Neuronal stem cell (in vitro differentiated cells): ENCODE results near the gene ST3GAL4.

Source experiments
- DNase-seq: peaks from one replicate; pipeline ENCODE4 v3.0.0-alpha.2; 2013; ENCODE audit warnings: low spot score
- H2AFZ ChIP-seq: one replicate; pipeline ENCODE4 v1.6.1; 2013; ENCODE audit warnings: mild to moderate bottlenecking, low read length, inconsistent platforms
- H2AK5ac ChIP-seq: 2 replicates; pipeline ENCODE4 v1.6.1; 2013; ENCODE audit warnings: low read depth, mild to moderate bottlenecking, inconsistent platforms, low read length, moderate library complexity, mixed read lengths
- H2BK120ac ChIP-seq: 2 replicates; pipeline ENCODE4 v1.6.1; 2013; ENCODE audit warnings: low read depth, mild to moderate bottlenecking, inconsistent platforms, low read length, moderate library complexity, mixed read lengths
- H2BK12ac ChIP-seq: one replicate; pipeline ENCODE4 v1.6.1; 2013; ENCODE audit warnings: low read length, inconsistent platforms
- H2BK15ac ChIP-seq: 2 replicates; pipeline ENCODE4 v1.6.1; 2013; ENCODE audit warnings: mild to moderate bottlenecking, low read length, inconsistent platforms, mixed read lengths
- H2BK5ac ChIP-seq: one replicate; pipeline ENCODE4 v1.6.1; 2013; ENCODE audit warnings: inconsistent platforms, mild to moderate bottlenecking, low read length, moderate library complexity
- H3K14ac ChIP-seq: one replicate; pipeline ENCODE4 v1.6.1; 2013; ENCODE audit warnings: low read length, inconsistent platforms
- H3K18ac ChIP-seq: 2 replicates; pipeline ENCODE4 v1.6.1; 2013; ENCODE audit warnings: low read length, inconsistent platforms
- H3K23ac ChIP-seq: 2 replicates; pipeline ENCODE4 v1.6.1; 2013; ENCODE audit warnings: low read depth, mild to moderate bottlenecking, mixed read lengths, low read length, inconsistent platforms; ENCODE audit not compliant: poor library complexity
- H3K27ac ChIP-seq: replicated peaks from 3 replicates; pipeline ENCODE4 v1.5.1; 2013; ENCODE audit warnings: low read length, inconsistent platforms
- H3K27me3 ChIP-seq, 3 experiments: 2 replicates each; pipeline ENCODE4 v1.6.1; 2013; ENCODE audit warnings: low read length in 3 of 3, mild to moderate bottlenecking in 2 of 3, inconsistent platforms in 1 of 3, low read depth in 1 of 3, mixed read lengths in 1 of 3, moderate library complexity in 1 of 3; ENCODE audit not compliant: control insufficient read depth in 3 of 3, insufficient read depth in 3 of 3
- H3K36me3 ChIP-seq, 2 donors: replicated peaks in 1 of 2; 2 replicates each; pipeline ENCODE4 v1.6.1; 2013; ENCODE audit warnings: low read length in 2 of 2; ENCODE audit not compliant: control insufficient read depth in 2 of 2, insufficient read depth in 2 of 2
- H3K4ac ChIP-seq: 2 replicates; pipeline ENCODE4 v1.6.1; 2013; ENCODE audit warnings: inconsistent platforms, mild to moderate bottlenecking, low read length, moderate library complexity
- H3K4me1 ChIP-seq, 2 donors: 1 replicate in 1 of 2; 2 replicates in 1 of 2; pipeline ENCODE4 v1.6.1; 2013; ENCODE audit warnings: low read length in 2 of 2, low read depth in 1 of 2; ENCODE audit not compliant: control insufficient read depth in 2 of 2, insufficient read depth in 1 of 2
- H3K4me2 ChIP-seq: one replicate; pipeline ENCODE4 v1.6.1; 2013; ENCODE audit warnings: mild to moderate bottlenecking, low read length, inconsistent platforms; ENCODE audit not compliant: insufficient read depth, poor library complexity, severe bottlenecking
- H3K4me3 ChIP-seq, 2 donors: 2 replicates each; pipeline ENCODE4 v1.5.1; 2013; ENCODE audit warnings: low read length in 2 of 2, mild to moderate bottlenecking in 2 of 2, inconsistent platforms in 1 of 2, moderate library complexity in 1 of 2
- H3K79me1 ChIP-seq: one replicate; pipeline ENCODE4 v1.6.1; 2013; ENCODE audit warnings: low read depth, mild to moderate bottlenecking, inconsistent platforms, low read length, moderate library complexity
- H3K9ac ChIP-seq: one replicate; pipeline ENCODE4 v1.6.1; 2013; ENCODE audit warnings: mild to moderate bottlenecking, low read depth, low read length, inconsistent platforms; ENCODE audit not compliant: poor library complexity
- H3K9me3 ChIP-seq, 2 donors: replicated peaks in 1 of 2; 2 replicates each; pipeline versions ENCODE3 to v1.6.1; 2013; ENCODE audit warnings: low read length in 2 of 2, mild to moderate bottlenecking in 2 of 2, inconsistent platforms in 1 of 2, low read depth in 1 of 2, mixed read lengths in 1 of 2, moderate library complexity in 1 of 2; ENCODE audit not compliant: control insufficient read depth in 2 of 2, insufficient read depth in 1 of 2
- H4K8ac ChIP-seq: one replicate; pipeline ENCODE4 v1.6.1; 2013; ENCODE audit warnings: low read depth, mild to moderate bottlenecking, inconsistent platforms, low read length, moderate library complexity
- H4K91ac ChIP-seq: one replicate; pipeline ENCODE4 v1.6.1; 2013; ENCODE audit warnings: low read length, low read depth, mild to moderate bottlenecking, inconsistent platforms; ENCODE audit not compliant: poor library complexity
- WGBS, 2 donors: extraction: QIAGEN DNeasy Blood & Tissue Kit; methylation state at CpG; one replicate each; pipeline ENCODE4 v1.1.7; 2013; ENCODE audit warnings: missing lambda C conversion rate in 2 of 2, mixed read lengths in 1 of 2; ENCODE audit not compliant: insufficient read length in 2 of 2, insufficient replicate concordance in 1 of 2; ENCODE audit errors: extremely low coverage in 2 of 2; 5-methylcytosine and 5-hydroxymethylcytosine counted together

ST3GAL4 gene

GRCh38 chr11:126344141-126345080 is 11.1 kb upstream of the ST3GAL4 start:
- Histone ChIP-seq H3K4me2 (no peak overlapping the region), H2AFZ (no peak overlapping the region), H2AK5ac (no peak overlapping the region), H3K79me1 (no peaks in the 10 kb centered on the region), H3K4ac (no peak overlapping the region), H3K9ac (peak overlapping the region; percentile 18), H3K4me3 (no peak overlapping the region), H4K8ac (no peak overlapping the region), H3K36me3 (peaks cover 11 to 78% of the 10 kb centered on the region in 2 donors), H3K9me3 (no peaks in the 10 kb centered on the region), H3K27me3 (no peaks in the 10 kb centered on the region), H3K27ac (no peak overlapping the region), H2BK15ac (no peak overlapping the region), H2BK12ac (no peak overlapping the region), H2BK5ac (no peak overlapping the region), H3K4me1 (peaks cover 6 to 17% of the 10 kb centered on the region in 2 donors), H3K14ac (no peak overlapping the region), H3K23ac (no peak overlapping the region), H3K18ac (no peak overlapping the region), H4K91ac (no peak overlapping the region), H2BK120ac (no peak overlapping the region)
- no peak for DNase-seq
- WGBS, 2 donors: no CpG with 5 or more reads among the region's 11 CpGs

GRCh38 chr11:126345283-126345682 is 10.2 kb upstream of the ST3GAL4 start:
- no CpG with 5 or more reads among the region's 16 CpGs for WGBS, 2 donors
- H2BK15ac ChIP-seq: no peak overlapping the region
- no peak overlapping the region for H2BK5ac ChIP-seq
- H2AK5ac ChIP-seq: no peak overlapping the region
- no peak overlapping the region for H2BK12ac ChIP-seq
- H3K23ac ChIP-seq: peak overlapping the region; percentile 82
- H3K9ac ChIP-seq: peak overlapping the region; percentile 70
- no peaks in the 10 kb centered on the region for H3K79me1 ChIP-seq
- H2BK120ac ChIP-seq: no peak overlapping the region
- H4K91ac ChIP-seq: no peak overlapping the region
- H3K4me3 ChIP-seq: peak overlapping the region in 1 of 2 donors; percentile 51
- peak overlapping the region; percentile 59 for H3K18ac ChIP-seq
- H4K8ac ChIP-seq: no peak overlapping the region
- H2AFZ ChIP-seq: no peak overlapping the region
- H3K4me2 ChIP-seq: no peak overlapping the region
- peaks cover 0 to 9% of the 10 kb centered on the region in 2 donors for H3K4me1 ChIP-seq
- no peak overlapping the region for H3K27ac ChIP-seq
- H3K9me3 ChIP-seq: no peaks in the 10 kb centered on the region
- DNase-seq: no peak
- H3K36me3 ChIP-seq: peaks cover 11 to 75% of the 10 kb centered on the region in 2 donors
- no peaks in the 10 kb centered on the region for H3K27me3 ChIP-seq
- H3K4ac ChIP-seq: no peak overlapping the region
- H3K14ac ChIP-seq: peak overlapping the region; percentile 41

DNA sequence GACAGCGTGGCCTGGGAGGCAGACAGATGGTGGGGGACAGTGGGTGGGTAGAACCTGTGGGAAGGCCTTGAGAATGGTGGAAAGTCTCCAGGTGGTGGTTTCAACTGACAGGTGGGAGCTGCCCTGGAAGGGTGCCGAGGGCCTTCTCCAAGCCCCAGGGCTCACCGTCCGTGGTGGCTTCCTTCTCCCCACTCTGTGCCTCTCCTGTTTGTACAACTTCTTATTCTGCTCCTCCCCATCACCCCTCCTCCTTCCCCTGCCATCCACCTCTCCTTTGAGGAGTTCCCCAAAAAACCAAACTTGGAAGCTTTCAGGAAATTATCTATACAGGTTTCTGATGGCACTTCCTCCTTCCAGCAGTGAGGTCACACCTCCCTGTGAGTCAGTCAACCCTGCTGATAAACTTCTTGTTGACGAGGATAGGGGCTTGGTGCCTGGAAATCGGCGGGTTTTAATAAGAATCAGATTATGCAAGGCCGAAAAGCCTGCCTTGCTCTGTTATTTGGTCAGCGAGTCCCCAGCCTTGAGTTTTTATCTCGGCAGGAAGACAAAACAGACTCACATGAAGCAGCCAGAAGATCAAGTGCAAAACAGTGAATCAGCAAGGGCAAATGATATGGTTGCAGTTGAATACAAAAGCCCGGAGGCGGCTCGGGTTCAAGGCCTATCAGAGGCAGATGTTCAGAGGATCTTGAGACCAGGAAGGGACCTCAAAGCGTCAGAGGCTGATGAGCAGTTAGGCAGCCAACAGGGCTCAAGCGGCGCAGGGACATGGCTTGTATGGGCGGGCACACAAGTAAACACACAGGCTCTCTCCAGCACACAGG is 9.5 kb upstream of the ST3GAL4 start:
- H2AK5ac ChIP-seq: no peak overlapping the region
- no peak overlapping the region for H3K14ac ChIP-seq
- no peak overlapping the region for H2BK15ac ChIP-seq
- H3K27ac ChIP-seq: no peak overlapping the region
- WGBS, 2 donors: no CpG with 5 or more reads among the region's 17 CpGs
- peak overlapping the region; percentile 20 for H4K8ac ChIP-seq
- no peak overlapping the region for H2BK120ac ChIP-seq
- H3K4me1 ChIP-seq: peaks cover 0 to 6% of the 10 kb centered on the region in 2 donors
- H2BK5ac ChIP-seq: no peak overlapping the region
- no peak overlapping the region for H3K18ac ChIP-seq
- no peak overlapping the region for H3K4me3 ChIP-seq
- H2BK12ac ChIP-seq: no peak overlapping the region
- H3K79me1 ChIP-seq: no peaks in the 10 kb centered on the region
- DNase-seq: no peak
- H4K91ac ChIP-seq: no peak overlapping the region
- H2AFZ ChIP-seq: no peak overlapping the region
- H3K4ac ChIP-seq: no peak overlapping the region
- peak overlapping the region; percentile 48 for H3K23ac ChIP-seq
- H3K27me3 ChIP-seq: no peaks in the 10 kb centered on the region
- H3K9me3 ChIP-seq: peaks cover 0 to 2% of the 10 kb centered on the region in 2 donors
- H3K4me2 ChIP-seq: no peak overlapping the region
- peak overlapping the region; percentile 4 for H3K9ac ChIP-seq
- H3K36me3 ChIP-seq: peaks cover 15 to 78% of the 10 kb centered on the region in 2 donors

- no peaks in the 10 kb centered on the region for H3K79me1 ChIP-seq
- no peak overlapping the region for H4K91ac ChIP-seq
- H2AK5ac ChIP-seq: no peak overlapping the region
- no peak overlapping the region for H3K4ac ChIP-seq
- H3K4me3 ChIP-seq: no peak overlapping the region
- no peak overlapping the region for H2AFZ ChIP-seq
- no peak overlapping the region for H2BK5ac ChIP-seq
- no peak overlapping the region for H2BK15ac ChIP-seq
- H2BK12ac ChIP-seq: no peak overlapping the region
- no peak overlapping the region for H3K14ac ChIP-seq
- H3K27ac ChIP-seq: no peak overlapping the region
- H3K9me3 ChIP-seq: peaks cover 0 to 2% of the 10 kb centered on the region in 2 donors
- no peak overlapping the region for H3K4me2 ChIP-seq
- peak overlapping the region; percentile 48 for H3K23ac ChIP-seq
- H3K36me3 ChIP-seq: peaks cover 12 to 80% of the 10 kb centered on the region in 2 donors
- H3K4me1 ChIP-seq: peaks cover 0 to 6% of the 10 kb centered on the region in 2 donors
- peak overlapping the region; percentile 4 for H3K9ac ChIP-seq
- no peak overlapping the region for H2BK120ac ChIP-seq
- H3K18ac ChIP-seq: no peak overlapping the region
- DNase-seq: no peak
- WGBS, 2 donors: no CpG with 5 or more reads among the region's 1 CpG
- H3K27me3 ChIP-seq: no peaks in the 10 kb centered on the region
- H4K8ac ChIP-seq: peak overlapping the region; percentile 20
These were observed 8.9 kb upstream of the ST3GAL4 start for GRCh38 chr11:126346586-126346940.
